ENCODE measurements around the gene OCA2.

Gene OCA2

GRCh38 chr15:28068930-28069329 is 30.2 kb downstream of the OCA2 start:
- DNase-seq: no peak

- no peak for DNase-seq
These were observed 32.9 kb downstream of the OCA2 start for GRCh38 chr15:28066231-28066630.

DNA sequence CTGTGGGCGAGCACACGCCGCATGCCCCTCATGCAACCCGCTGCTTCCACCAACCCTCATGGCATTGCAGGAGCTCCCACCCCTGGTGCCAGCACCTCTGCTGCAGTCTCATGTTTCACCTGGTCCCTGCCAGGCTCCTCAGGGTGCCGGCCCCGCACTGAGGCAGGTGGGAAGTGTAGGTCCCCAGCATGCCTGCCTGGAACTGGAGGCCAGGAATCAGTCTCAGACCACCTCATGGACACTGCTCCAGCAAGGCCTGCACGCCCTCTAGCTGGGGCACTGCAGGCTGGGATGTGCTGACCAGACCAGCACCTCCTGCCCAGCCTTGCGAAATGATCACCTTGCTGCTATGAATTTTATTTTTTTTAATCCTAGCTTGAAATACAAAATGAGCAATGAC is 39.1 kb downstream of the OCA2 start:
- no peak for DNase-seq

- no peak for DNase-seq
These were observed 41.0 kb downstream of the OCA2 start for GRCh38 chr15:28058082-28058481.

GRCh38 chr15:28051955-28052633 is 47.0 kb downstream of the OCA2 start:
- DNase-seq: no peak

DNA sequence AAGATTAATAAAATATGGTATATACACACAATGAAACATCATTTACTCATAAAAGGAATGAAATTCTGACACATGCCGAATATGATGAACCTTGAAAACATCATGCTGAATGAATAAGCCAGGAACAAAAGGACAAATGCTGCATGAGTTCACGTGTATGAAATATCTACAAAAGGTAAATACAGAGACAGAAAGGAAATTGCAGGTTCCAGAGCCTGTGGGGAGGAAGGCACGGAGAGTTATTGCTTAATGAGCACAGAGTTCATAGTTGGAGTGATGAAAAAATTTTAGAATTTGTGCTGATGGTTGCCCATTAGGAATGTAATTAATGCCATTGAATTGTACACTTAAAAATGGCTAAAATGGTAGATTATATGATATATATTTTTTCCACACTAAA is 49.5 kb downstream of the OCA2 start:
- DNase-seq: no peak

DNA sequence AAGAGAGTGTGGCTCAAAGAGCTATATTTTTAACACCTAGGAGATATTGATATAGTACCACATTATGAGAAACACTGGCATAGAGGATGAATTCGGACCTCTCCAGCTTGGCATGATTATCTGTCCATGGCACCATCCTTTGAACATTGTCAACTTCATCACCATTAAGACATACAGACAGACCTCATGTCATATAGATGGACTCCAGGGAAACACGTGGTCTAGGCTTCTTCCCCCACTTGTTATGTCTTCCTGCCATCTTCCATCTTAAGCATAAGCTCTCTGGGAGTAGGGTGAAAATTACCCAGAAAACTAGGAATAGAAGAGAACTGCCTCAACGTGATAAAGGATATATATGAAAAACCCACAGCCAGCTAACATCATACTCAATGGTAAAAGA is 51.8 kb downstream of the OCA2 start:
- no peak for DNase-seq

DNA sequence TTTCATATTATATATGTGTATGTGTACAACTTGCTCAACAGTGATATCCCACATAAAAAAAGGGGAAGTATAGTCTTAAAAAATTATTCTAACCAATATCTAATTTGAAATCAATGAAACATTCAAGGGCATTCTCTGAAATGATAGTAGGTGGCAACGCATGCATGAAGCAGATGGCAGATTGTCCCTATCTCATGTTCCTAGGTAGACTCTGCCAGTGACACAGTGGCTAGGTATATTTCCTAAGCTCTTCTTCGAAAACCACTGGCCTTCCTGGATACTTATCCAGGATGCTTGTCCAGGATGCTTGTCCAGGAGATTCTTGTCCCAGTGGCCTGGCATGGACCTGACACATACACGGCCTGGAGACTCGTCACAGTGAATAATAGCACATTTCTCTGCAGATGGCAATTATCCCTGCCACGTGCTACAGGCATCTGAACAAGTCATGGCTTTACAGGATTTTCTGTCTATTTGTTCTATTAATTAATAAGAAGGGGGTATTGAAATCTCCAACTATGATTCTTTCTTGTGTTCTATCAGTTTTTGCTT is 54.9 kb downstream of the OCA2 start:
- DNase-seq: no peak

DNA sequence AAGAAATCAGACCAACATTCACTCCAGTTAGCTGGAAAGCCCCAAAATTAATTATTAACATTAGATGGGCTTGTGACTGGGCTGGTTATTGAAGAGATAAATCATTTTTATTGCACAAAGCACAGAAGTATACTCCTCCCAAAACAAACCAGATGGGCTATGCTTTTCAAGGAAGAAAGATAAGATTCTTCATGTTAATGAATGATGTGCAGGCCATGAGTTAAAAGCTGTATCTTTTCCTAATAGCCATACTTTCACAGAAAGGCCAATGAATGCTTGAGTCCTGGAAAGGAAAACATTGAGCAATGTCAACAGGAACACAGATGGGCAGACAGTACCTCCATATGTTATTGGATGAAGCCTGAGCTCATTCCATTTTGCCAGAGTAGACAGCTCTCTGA is 55.4 kb downstream of the OCA2 start:
- no peak for DNase-seq

DNA sequence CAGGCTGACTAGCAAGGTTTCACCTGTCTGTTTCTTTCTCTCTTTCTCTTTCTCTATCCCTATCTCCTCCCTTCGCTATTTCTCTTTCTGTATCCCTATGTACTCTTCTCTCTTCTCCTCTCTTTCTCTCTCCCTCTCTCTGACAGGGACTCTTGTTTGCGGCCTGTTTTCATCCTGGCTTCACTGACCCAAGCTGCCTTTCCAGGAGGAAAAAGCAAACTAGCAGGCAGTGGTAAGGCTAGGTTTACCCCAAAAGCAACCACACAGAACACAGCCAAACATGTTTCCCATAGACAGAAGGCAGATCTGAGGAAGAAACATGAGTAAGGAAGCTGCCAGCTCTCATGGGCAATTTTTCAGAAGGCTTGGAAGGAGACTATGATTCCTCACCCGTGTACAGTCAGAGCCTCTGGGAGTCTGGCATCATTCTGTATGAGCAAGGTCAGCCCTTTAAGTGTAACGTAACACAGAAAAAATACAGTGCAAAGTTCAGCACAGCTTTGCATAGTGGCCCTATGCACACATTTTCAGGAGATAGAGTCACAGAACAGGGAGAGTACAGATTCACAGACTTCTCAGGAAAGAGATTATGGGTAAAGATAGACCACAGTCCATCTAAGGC is 61.0 kb downstream of the OCA2 start:
- DNase-seq: no peak

- no peak for DNase-seq
These were observed 65.7 kb downstream of the OCA2 start for GRCh38 chr15:28033443-28033842.

DNA sequence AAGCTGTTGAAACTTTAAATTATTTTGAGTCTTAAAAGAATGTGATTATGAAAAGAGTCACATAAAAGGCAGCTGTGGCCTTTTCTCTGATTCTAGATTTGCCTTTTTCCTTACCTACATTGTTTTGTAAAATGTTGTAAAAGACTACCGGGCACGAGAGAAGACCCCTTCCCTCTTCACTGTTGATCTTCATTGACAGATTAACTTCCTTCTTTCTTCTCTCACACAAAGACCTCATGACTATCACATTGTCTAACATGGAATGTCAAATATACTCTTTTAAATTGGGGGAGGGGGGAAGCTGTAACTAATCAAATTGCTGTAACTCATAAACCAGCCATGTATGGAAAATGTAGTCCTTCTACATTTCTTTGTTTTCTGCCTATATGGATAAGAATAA is 68.3 kb downstream of the OCA2 start:
- DNase-seq: no peak

DNA sequence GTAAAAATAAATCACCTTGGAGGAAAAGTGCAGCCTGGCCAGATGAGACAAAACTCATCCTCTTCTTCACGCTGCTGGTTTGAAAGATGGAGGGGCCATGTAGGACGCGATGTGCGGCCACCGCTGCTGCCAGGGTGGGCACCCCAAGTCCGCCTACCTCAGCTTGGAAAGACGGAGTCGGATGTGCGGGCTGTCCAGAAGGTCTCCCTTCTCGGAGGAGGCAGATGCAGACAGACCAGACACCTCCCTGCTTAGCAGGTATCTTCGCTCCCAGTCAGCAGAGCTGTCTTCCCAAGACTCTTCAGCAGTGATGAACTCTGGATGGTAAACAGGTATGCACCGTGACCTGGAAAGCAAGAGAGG is 71.4 kb downstream of the OCA2 start:
- no peak for DNase-seq

DNA sequence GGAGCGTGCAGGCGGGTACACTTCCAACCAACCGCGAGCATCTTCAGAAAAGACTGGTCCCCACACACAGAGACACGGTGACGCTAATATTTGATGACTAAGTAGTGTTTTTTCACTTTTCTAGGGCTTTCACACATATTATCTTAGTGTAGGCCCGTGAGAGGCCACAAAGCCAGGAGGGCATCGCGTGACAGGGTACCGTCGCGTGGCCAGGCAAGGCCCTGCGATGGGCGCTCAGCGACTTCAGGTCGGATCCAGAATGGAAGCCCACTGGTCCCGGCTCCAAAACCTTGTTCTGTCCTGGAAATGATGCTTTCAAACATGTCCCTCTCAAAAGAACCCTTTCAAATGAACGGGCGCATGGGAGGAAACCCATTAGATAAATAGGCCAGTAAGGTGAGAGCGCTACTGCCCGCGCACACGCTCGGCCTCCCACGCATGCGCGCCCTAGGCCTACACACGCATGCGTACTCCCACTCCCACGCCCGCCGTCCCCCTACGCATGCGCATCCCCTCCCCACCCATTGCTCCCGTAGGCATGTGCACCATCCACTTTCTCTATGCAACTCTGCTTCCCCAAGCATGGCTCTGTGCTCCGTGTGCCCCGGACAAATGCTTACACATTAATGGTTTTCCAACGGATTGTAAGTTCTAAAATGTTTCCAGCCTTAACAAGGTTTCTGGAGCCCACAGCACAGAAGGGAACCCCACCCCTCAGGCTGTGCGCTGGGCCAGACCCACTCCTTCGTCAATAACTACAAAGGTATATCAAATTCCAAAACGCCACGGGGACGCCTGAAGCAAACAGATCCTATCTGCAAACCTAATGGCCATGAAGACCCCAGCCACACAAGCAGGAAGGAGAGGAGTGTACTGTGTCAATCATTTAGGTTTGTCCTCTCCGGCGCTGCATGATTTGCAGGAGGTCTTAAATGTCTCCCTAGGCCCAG is 72.1 kb downstream of the OCA2 start:
- DNase-seq: no peak

- DNase-seq: no peak
These were observed 72.9 kb downstream of the OCA2 start for GRCh38 chr15:28026221-28026620.

- DNase-seq: no peak
These were observed 73.7 kb downstream of the OCA2 start for GRCh38 chr15:28025413-28025812.

GRCh38 chr15:28024889-28025250 is 74.2 kb downstream of the OCA2 start:
- no peak for DNase-seq

- DNase-seq: no peak
These were observed 74.9 kb downstream of the OCA2 start for GRCh38 chr15:28023933-28024888.

DNA sequence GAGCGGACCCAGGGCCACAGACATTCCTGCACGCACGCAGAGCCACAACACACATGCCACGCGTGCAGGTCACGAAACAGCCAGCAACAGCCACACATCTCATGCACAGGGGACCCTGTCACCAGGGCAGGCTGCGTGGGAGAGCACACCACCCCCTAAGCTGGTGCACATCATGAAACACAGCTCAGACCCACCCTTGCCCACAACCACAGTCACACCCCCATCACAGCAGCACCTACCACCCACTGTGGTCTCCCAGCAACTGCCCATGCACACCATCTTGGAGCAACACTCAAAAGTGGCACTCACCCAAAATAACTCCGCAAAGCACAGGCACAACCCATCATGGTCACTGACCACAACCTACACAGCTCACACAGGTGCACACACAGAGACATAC is 75.7 kb downstream of the OCA2 start:
- no peak for DNase-seq

GRCh38 chr15:28022961-28023360 is 76.2 kb downstream of the OCA2 start:
- DNase-seq: no peak

DNA sequence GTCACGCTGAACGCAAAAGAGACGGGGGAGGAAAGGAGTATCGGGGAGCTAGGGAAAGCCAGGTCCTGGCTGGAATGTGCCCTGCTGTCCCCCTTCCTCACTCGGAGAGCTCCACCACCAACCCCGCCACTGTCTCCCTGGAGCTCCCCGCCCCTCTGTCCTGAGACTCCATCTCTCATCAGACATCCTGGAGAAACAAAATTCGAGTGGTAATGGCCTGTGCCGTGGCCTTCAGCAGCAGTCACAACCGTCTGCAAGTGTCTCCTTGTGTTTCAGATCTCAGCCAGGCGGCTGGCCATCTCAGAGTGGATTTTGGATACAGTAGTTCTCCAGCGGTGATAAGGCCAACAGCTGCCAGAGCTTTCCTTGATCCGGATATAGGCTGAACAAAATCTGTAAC is 76.9 kb downstream of the OCA2 start:
- no peak for DNase-seq

- no peak for DNase-seq
These were observed 77.7 kb downstream of the OCA2 start for GRCh38 chr15:28021281-28022039.

All from AML-193 (cell line).